NCI-H2107 (cell line): ENCODE measurements around the gene MBOAT1.

Source experiments
- DNase-seq: peaks from one replicate; lab custom pipeline; 2025; lab: John Stamatoyannopoulos, UW

Gene MBOAT1

GRCh38 chr6:20135677-20136268, 76.5 kb downstream of the MBOAT1 start:
- DNase-seq: no peak

- no peak for DNase-seq
Observed at GRCh38 chr6:20134613-20135012, 77.7 kb downstream of the MBOAT1 start.

- no peak for DNase-seq
Observed at GRCh38 chr6:20129290-20130088, 82.8 kb downstream of the MBOAT1 start.

GRCh38 chr6:20128018-20128417, 84.3 kb downstream of the MBOAT1 start:
- no peak for DNase-seq

- DNase-seq: peak; percentile 72
Observed at GRCh38 chr6:20126789-20127653, 85.2 kb downstream of the MBOAT1 start.

- DNase-seq: no peak
Observed at GRCh38 chr6:20126102-20126752, 86.0 kb downstream of the MBOAT1 start.

- DNase-seq: no peak
Observed at GRCh38 chr6:20124545-20124944, 87.7 kb downstream of the MBOAT1 start.

GRCh38 chr6:20119485-20119884, 92.8 kb downstream of the MBOAT1 start:
- DNase-seq: no peak

- DNase-seq: no peak
Observed at GRCh38 chr6:20118892-20119291, 93.4 kb downstream of the MBOAT1 start.

- no peak for DNase-seq
Observed at GRCh38 chr6:20117474-20117873, 94.8 kb downstream of the MBOAT1 start.

- no peak for DNase-seq
Observed at GRCh38 chr6:20116792-20117191, 95.5 kb downstream of the MBOAT1 start.

- no peak for DNase-seq
Observed at GRCh38 chr6:20115246-20115980, 96.9 kb downstream of the MBOAT1 start.

GRCh38 chr6:20113649-20114224, 98.5 kb downstream of the MBOAT1 start:
- no peak for DNase-seq

- DNase-seq: no peak
Observed at GRCh38 chr6:20112841-20113240, 99.4 kb downstream of the MBOAT1 start.

- DNase-seq: no peak
Observed at GRCh38 chr6:20112241-20112640, 100.0 kb downstream of the MBOAT1 start.

- DNase-seq: no peak
Observed at GRCh38 chr6:20110478-20110877, 101.8 kb downstream of the MBOAT1 start.

GRCh38 chr6:20109526-20109925, 102.7 kb downstream of the MBOAT1 start:
- no peak for DNase-seq

- no peak for DNase-seq
Observed at GRCh38 chr6:20105838-20106237, 106.4 kb downstream of the MBOAT1 start.

- no peak for DNase-seq
Observed at GRCh38 chr6:20104696-20105095, 107.6 kb downstream of the MBOAT1 start.

GRCh38 chr6:20102397-20103073, 109.7 kb downstream of the MBOAT1 start:
- DNase-seq: no peak

GRCh38 chr6:20099156-20099555, 113.1 kb downstream of the MBOAT1 start:
- no peak for DNase-seq
